T47D (cell line): Measurements from ENCODE around the gene CDC42EP4.

Experiments
- DNase-seq, 2 experiments: peaks; one replicate each; pipeline versions ENCODE4 v3.0.0 to v3.0.0-alpha.2; 2011 to 2012; ENCODE audit warnings: low read depth in 1 of 2, low spot score in 1 of 2
- JUND ChIP-seq: IDR thresholded peaks from 2 replicates; pipeline ENCODE4 v1.6.1; 2012; ENCODE audit warnings: low read depth
- in situ Hi-C: cut with HindIII; loops from 2 replicates; pipeline ENCODE4 v1.10.0; 2016; ENCODE audit warnings: low sequenced_read_pairs, low pct_unique_long_range_greater_than_20kb

The CDC42EP4 gene

GRCh38 chr17:73285603-73285908 is 26.2 kb downstream of the CDC42EP4 start:
- in situ Hi-C loops = no loop called here
- no peak for TF ChIP-seq JUND
- DNase-seq = no peak

- no peak for TF ChIP-seq JUND
- in situ Hi-C loops = no loop called here
- no peak for DNase-seq
Measured at GRCh38 chr17:73284906-73285602, 26.7 kb downstream of the CDC42EP4 start.

- TF ChIP-seq JUND = no peak
- DNase-seq = no peak
- in situ Hi-C loops = no loop called here
Measured at GRCh38 chr17:73284354-73284753, 27.4 kb downstream of the CDC42EP4 start.

GRCh38 chr17:73283841-73284282 is 27.9 kb downstream of the CDC42EP4 start:
- in situ Hi-C loops = no loop called here
- TF ChIP-seq JUND = no peak
- DNase-seq = no peak

- in situ Hi-C loops = no loop called here
- TF ChIP-seq JUND = no peak
- DNase-seq = no peak
Measured at GRCh38 chr17:73283250-73283649, 28.6 kb downstream of the CDC42EP4 start.

GRCh38 chr17:73282629-73283028 is 29.2 kb downstream of the CDC42EP4 start:
- no peak for DNase-seq
- in situ Hi-C loops = no loop called here
- TF ChIP-seq JUND = no peak

GRCh38 chr17:73281928-73282327 is 29.9 kb downstream of the CDC42EP4 start:
- in situ Hi-C loops = no loop called here
- DNase-seq = no peak
- TF ChIP-seq JUND = no peak

GRCh38 chr17:73280191-73280590 is 31.6 kb downstream of the CDC42EP4 start:
- TF ChIP-seq JUND = no peak
- in situ Hi-C loops = no loop called here
- no peak for DNase-seq

- TF ChIP-seq JUND = no peak
- DNase-seq = no peak
- in situ Hi-C loops = no loop called here
Measured at GRCh38 chr17:73279704-73280103, 32.1 kb downstream of the CDC42EP4 start.

GRCh38 chr17:73278465-73279453 is 33.0 kb downstream of the CDC42EP4 start:
- peak in 1 of 2 experiments; percentile 76 for DNase-seq
- in situ Hi-C loops = no loop called here
- 0 out of 2 replicates have a peak, but pooled peaks have one; percentile 17 for TF ChIP-seq JUND

- DNase-seq = no peak
- in situ Hi-C loops = no loop called here
- TF ChIP-seq JUND = no peak
Measured at GRCh38 chr17:73278049-73278464, 33.7 kb downstream of the CDC42EP4 start.

GRCh38 chr17:73274490-73274889 is 37.3 kb downstream of the CDC42EP4 start:
- DNase-seq = no peak
- no peak for TF ChIP-seq JUND
- in situ Hi-C loops = no loop called here

GRCh38 chr17:73272906-73273218 is 38.9 kb downstream of the CDC42EP4 start:
- in situ Hi-C loops = no loop called here

More at GRCh38 chr17:73272906-73273218, 38.9 kb downstream of the CDC42EP4 start:
- DNase-seq = no peak
- no peak for TF ChIP-seq JUND
